Keratinocyte (primary cell): ENCODE data around the gene MMP23B.

Source experiments
- EZH2 ChIP-seq: IDR thresholded peaks from one replicate; pipeline ENCODE4 v1.6.1; 2012; ENCODE audit warnings: inconsistent platforms, mild to moderate bottlenecking, low read length, moderate library complexity
- TF ChIP-seq, protein P1 (sequence below), 3 experiments: IDR thresholded peaks in 1 of 3; conservative IDR thresholded peaks in 1 of 3; optimal IDR thresholded peaks in 1 of 3; 2 replicates in 2 of 3; 3 replicates in 1 of 3; pipeline versions ENCODE3 to v1.5.1; 2011; ENCODE audit warnings: low read length in 3 of 3, mild to moderate bottlenecking in 3 of 3, moderate library complexity in 2 of 3, control low read depth in 1 of 3, inconsistent platforms in 1 of 3; ENCODE audit not compliant: insufficient read depth in 2 of 3; ENCODE audit errors: extremely low read depth in 1 of 3

GRCh38 chr1:1666526-1666925 is 34.6 kb downstream of the MMP23B start:
- TF ChIP-seq, protein P1, sequence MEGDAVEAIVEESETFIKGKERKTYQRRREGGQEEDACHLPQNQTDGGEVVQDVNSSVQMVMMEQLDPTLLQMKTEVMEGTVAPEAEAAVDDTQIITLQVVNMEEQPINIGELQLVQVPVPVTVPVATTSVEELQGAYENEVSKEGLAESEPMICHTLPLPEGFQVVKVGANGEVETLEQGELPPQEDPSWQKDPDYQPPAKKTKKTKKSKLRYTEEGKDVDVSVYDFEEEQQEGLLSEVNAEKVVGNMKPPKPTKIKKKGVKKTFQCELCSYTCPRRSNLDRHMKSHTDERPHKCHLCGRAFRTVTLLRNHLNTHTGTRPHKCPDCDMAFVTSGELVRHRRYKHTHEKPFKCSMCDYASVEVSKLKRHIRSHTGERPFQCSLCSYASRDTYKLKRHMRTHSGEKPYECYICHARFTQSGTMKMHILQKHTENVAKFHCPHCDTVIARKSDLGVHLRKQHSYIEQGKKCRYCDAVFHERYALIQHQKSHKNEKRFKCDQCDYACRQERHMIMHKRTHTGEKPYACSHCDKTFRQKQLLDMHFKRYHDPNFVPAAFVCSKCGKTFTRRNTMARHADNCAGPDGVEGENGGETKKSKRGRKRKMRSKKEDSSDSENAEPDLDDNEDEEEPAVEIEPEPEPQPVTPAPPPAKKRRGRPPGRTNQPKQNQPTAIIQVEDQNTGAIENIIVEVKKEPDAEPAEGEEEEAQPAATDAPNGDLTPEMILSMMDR (optimal IDR thresholded peaks at IDR 0.05 in 1 of 3, IDR thresholded peaks at IDR 0.05 in 1 of 3, conservative IDR thresholded peaks at IDR 0.05 in 1 of 3; ENCODE audit: extremely low read depth in 1 of 3, insufficient read depth in 2 of 3, low read length in 3 of 3): no peak
- no peak for TF ChIP-seq EZH2
